Loucy (cell line): ENCODE results near the gene LETM1.

Source experiments
- EZH2phosphoT487 ChIP-seq: fragments of 200-600 bp; IDR thresholded peaks from 2 replicates; pipeline ENCODE4 v1.6.1; 2018; ENCODE audit warnings: antibody characterized with exemption, mild to moderate bottlenecking, moderate library complexity, borderline replicate concordance
- TF ChIP-seq, protein P1 (sequence below): fragments of 200-600 bp; sonication (generic); conservative IDR thresholded peaks from 2 replicates; pipeline ENCODE4 v1.5.1; 2014; ENCODE audit warnings: mild to moderate bottlenecking, antibody characterized with exemption, low read length

GRCh38 chr4:1783015-1783414 is 72.9 kb downstream of the LETM1 start:
- TF ChIP-seq, protein P1, sequence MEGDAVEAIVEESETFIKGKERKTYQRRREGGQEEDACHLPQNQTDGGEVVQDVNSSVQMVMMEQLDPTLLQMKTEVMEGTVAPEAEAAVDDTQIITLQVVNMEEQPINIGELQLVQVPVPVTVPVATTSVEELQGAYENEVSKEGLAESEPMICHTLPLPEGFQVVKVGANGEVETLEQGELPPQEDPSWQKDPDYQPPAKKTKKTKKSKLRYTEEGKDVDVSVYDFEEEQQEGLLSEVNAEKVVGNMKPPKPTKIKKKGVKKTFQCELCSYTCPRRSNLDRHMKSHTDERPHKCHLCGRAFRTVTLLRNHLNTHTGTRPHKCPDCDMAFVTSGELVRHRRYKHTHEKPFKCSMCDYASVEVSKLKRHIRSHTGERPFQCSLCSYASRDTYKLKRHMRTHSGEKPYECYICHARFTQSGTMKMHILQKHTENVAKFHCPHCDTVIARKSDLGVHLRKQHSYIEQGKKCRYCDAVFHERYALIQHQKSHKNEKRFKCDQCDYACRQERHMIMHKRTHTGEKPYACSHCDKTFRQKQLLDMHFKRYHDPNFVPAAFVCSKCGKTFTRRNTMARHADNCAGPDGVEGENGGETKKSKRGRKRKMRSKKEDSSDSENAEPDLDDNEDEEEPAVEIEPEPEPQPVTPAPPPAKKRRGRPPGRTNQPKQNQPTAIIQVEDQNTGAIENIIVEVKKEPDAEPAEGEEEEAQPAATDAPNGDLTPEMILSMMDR = no peak
- no peak for TF ChIP-seq EZH2phosphoT487
